ENCODE data around the gene TMEM139.

DNA sequence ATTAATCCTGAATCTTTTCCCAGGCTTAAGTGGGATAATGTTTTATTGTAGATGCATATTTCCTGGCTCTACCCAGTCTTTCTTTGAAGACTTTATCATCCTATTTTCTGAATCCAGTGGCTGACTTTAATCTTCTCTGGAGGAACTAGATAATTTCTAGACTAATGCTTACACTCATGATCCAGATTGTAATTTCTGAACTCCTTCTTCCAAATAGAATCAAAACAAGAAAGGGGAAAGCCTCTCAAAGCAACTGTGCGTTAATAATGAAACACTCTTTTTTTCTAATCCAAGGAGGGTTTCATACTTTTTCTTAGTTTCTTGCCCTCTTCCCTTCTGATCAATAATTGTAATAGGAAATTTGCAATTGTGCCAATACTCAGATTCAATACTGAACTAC lies 13.5 kb upstream of the TMEM139 start:
- TF ChIP-seq, protein P1, sequence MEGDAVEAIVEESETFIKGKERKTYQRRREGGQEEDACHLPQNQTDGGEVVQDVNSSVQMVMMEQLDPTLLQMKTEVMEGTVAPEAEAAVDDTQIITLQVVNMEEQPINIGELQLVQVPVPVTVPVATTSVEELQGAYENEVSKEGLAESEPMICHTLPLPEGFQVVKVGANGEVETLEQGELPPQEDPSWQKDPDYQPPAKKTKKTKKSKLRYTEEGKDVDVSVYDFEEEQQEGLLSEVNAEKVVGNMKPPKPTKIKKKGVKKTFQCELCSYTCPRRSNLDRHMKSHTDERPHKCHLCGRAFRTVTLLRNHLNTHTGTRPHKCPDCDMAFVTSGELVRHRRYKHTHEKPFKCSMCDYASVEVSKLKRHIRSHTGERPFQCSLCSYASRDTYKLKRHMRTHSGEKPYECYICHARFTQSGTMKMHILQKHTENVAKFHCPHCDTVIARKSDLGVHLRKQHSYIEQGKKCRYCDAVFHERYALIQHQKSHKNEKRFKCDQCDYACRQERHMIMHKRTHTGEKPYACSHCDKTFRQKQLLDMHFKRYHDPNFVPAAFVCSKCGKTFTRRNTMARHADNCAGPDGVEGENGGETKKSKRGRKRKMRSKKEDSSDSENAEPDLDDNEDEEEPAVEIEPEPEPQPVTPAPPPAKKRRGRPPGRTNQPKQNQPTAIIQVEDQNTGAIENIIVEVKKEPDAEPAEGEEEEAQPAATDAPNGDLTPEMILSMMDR (IDR thresholded peaks at IDR 0.05; ENCODE audit: insufficient read depth, low read length): no peak
- no peak for TF ChIP-seq REST (IDR thresholded peaks at IDR 0.05; ENCODE audit: insufficient replicate concordance, low read depth)
- TF ChIP-seq POLR2AphosphoS5 (IDR thresholded peaks at IDR 0.05; ENCODE audit: low read depth): no peak
- no peak for TF ChIP-seq GABPA (IDR thresholded peaks at IDR 0.05; ENCODE audit: low read depth)
- no peak for TF ChIP-seq SPI1 (IDR thresholded peaks at IDR 0.05; ENCODE audit: borderline replicate concordance, low read depth)

Data from HL-60 (cell line).